HepG2 (cell line): ENCODE measurements around the gene EOMES. TPM values are rescaled to one million over a fixed set of nuclear protein-coding genes. Genes with fewer than 3 reads are reported as not detected.

ENCODE experiments used
- ETV6 ChIP-seq: sonication (generic); formaldehyde crosslinking; conservative IDR thresholded peaks from 2 replicates; pipeline ENCODE4 v1.4.0; 2020; ENCODE audit warnings: missing genetic modification reagents
- HHEX ChIP-seq: IDR thresholded peaks from 2 replicates; pipeline ENCODE4 v1.6.1; 2016; ENCODE audit warnings: control low read depth
- KAT2B ChIP-seq: fragments of 150-350 bp; IDR thresholded peaks from 2 replicates; pipeline ENCODE4 v1.6.1; 2014; ENCODE audit warnings: low read depth, low read length, borderline replicate concordance
- LCORL ChIP-seq, 2 experiments: fragments of 450-650 bp in 1 of 2; sonication (generic) in 1 of 2; formaldehyde crosslinking in 1 of 2; IDR thresholded peaks; 2 replicates each; pipeline versions ENCODE4 v1.5.0 to v1.6.1; 2017 to 2020; ENCODE audit warnings: antibody characterized with exemption in 1 of 2, missing genetic modification reagents in 1 of 2
- SRSF9 ChIP-seq: fragments of 200-400 bp; formaldehyde crosslinking; IDR thresholded peaks from 2 replicates; pipeline ENCODE4 v1.6.1; 2018; ENCODE audit warnings: borderline replicate concordance, mild to moderate bottlenecking, low read depth, low read length; ENCODE audit not compliant: insufficient read depth, poor library complexity, severe bottlenecking
- ZBTB8A ChIP-seq: sonication (generic); formaldehyde crosslinking; IDR thresholded peaks from 2 replicates; pipeline ENCODE4 v1.4.0; 2020; ENCODE audit warnings: mild to moderate bottlenecking, low read depth, missing genetic modification reagents, borderline replicate concordance
- ZNF282 ChIP-seq: fragments of 450-650 bp; IDR thresholded peaks from 2 replicates; pipeline ENCODE4 v1.6.1; 2018; ENCODE audit not compliant: partially characterized antibody
- ZSCAN9 ChIP-seq: IDR thresholded peaks from 2 replicates; pipeline ENCODE4 v1.6.1; 2016; ENCODE audit warnings: borderline replicate concordance
- polyA plus RNA-seq, 8 experiments: library from polyadenylated mRNA; depleted of rRNA in 3 of 8; stranded (reverse) in 7 of 8; unstranded in 1 of 8; fragments of >200 nt; fragmentation: Illumina TruSeq in 4 of 8; extraction: Trizol in 4 of 8; gene quantifications; 2 replicates each; pipeline versions ENCODE4 v1.2.1 to v1.2.3, GENCODE V29; 2011 to 2016; ENCODE audit warnings: low read depth in 4 of 8, missing spikeins in 1 of 8, mixed read lengths in 1 of 8; ENCODE audit not compliant: insufficient read depth in 1 of 8
- total RNA-seq, 5 experiments: library from RNA; depleted of rRNA; stranded (reverse); fragments of >200 nt; fragmentation: Illumina TruSeq; extraction: Trizol; gene quantifications; 2 replicates each; pipeline ENCODE4 v1.2.3, GENCODE V29; 2016; ENCODE audit warnings: low read depth in 1 of 5
- TF ChIP-seq, protein P1 (sequence below): sonication (generic); formaldehyde crosslinking; IDR thresholded peaks from 2 replicates; pipeline ENCODE4 v1.5.0; 2020; ENCODE audit warnings: missing genetic modification reagents, mild to moderate bottlenecking, borderline replicate concordance
- TF ChIP-seq, protein P2 (sequence below): sonication (generic); formaldehyde crosslinking; IDR thresholded peaks from 2 replicates; pipeline ENCODE4 v1.8.0; 2022; ENCODE audit warnings: mild to moderate bottlenecking, missing genetic modification reagents, borderline replicate concordance
- TF ChIP-seq, protein P3 (sequence below): sonication (generic); formaldehyde crosslinking; IDR thresholded peaks from 2 replicates; pipeline ENCODE4 v1.5.1; 2020; ENCODE audit warnings: mild to moderate bottlenecking, missing genetic modification reagents, borderline replicate concordance
- TF ChIP-seq, protein P4 (sequence below): sonication (generic); formaldehyde crosslinking; IDR thresholded peaks from 2 replicates; pipeline ENCODE4 v1.4.0; 2020; ENCODE audit warnings: mild to moderate bottlenecking, missing genetic modification reagents
- TF ChIP-seq, protein P5 (sequence below): sonication (generic); formaldehyde crosslinking; IDR thresholded peaks from 2 replicates; pipeline ENCODE4 v1.4.0; 2020; ENCODE audit warnings: missing genetic modification reagents, mild to moderate bottlenecking, borderline replicate concordance
- TF ChIP-seq, protein P6 (sequence below): sonication (generic); formaldehyde crosslinking; IDR thresholded peaks from 2 replicates; pipeline ENCODE4 v1.4.0; 2020; ENCODE audit warnings: missing genetic modification reagents
- TF ChIP-seq, protein P7 (sequence below): IDR thresholded peaks from 2 replicates; pipeline ENCODE4 v1.6.1; 2012; ENCODE audit warnings: inconsistent platforms
- TF ChIP-seq, protein P8 (sequence below): sonication (generic); formaldehyde crosslinking; IDR thresholded peaks from 2 replicates; pipeline ENCODE4 v1.4.0; 2020; ENCODE audit warnings: mild to moderate bottlenecking, missing genetic modification reagents

Gene EOMES
- total and polyA plus RNA-seq, 2 of the 13 experiments (the other 11 are each of a cell fraction or from before 2014, with no cell fraction given), result 0.11 to 0.12 TPM

DNA sequence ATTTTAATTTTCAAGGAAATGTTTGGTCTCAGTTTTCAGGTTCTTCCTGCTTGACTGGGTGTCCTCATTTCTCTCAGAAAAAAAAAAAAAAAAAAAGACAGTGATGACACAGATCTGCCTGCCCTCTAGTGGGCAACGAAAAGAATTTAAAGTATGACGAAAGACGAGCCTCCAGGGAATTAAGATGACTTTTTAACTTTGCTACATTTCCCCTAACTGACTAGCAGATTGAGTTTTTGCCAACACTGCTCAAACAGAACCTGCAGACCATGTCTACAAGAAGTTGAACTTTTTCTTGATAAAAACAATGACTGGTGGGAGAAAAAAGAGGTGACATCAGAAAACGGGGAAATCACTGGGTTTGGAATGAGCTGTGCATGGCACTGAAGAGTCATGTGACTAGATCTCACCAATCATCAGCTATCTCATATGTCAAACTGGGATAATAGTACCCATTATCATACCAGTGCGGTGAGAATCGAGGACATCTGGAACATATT lies 40.8 kb downstream of the EOMES start (continued):
- TF ChIP-seq, protein P1, sequence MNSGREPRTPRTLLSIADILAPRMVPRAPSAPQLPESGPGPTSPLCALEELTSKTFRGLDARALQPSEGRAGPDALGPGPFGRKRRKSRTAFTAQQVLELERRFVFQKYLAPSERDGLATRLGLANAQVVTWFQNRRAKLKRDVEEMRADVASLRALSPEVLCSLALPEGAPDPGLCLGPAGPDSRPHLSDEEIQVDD (CRISPR knock-in tag), result no peak
- TF ChIP-seq ZBTB8A (CRISPR knock-in tag) (no peak), ZNF282 (no peak), SRSF9 (no peak), KAT2B (no peak), ZSCAN9 (CRISPR knock-in tag) (no peak), ETV6 (no peak), LCORL (IDR thresholded peaks at IDR 0.05) (no peak), LCORL (CRISPR knock-in tag; IDR thresholded peaks at IDR 0.05) (no peak), HHEX (CRISPR knock-in tag) (no peak)
- TF ChIP-seq, protein P2, sequence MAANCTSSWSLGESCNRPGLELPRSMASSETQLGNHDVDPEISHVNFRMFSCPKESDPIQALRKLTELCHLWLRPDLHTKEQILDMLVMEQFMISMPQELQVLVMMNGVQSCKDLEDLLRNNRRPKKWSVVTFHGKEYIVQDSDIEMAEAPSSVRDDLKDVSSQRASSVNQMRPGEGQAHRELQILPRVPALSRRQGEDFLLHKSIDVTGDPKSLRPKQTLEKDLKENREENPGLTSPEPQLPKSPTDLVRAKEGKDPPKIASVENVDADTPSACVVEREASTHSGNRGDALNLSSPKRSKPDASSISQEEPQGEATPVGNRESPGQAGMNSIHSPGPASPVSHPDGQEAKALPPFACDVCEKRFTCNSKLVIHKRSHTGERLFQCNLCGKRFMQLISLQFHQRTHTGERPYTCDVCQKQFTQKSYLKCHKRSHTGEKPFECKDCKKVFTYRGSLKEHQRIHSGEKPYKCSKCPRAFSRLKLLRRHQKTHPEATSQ (CRISPR knock-in tag), result no peak
- TF ChIP-seq, protein P3, sequence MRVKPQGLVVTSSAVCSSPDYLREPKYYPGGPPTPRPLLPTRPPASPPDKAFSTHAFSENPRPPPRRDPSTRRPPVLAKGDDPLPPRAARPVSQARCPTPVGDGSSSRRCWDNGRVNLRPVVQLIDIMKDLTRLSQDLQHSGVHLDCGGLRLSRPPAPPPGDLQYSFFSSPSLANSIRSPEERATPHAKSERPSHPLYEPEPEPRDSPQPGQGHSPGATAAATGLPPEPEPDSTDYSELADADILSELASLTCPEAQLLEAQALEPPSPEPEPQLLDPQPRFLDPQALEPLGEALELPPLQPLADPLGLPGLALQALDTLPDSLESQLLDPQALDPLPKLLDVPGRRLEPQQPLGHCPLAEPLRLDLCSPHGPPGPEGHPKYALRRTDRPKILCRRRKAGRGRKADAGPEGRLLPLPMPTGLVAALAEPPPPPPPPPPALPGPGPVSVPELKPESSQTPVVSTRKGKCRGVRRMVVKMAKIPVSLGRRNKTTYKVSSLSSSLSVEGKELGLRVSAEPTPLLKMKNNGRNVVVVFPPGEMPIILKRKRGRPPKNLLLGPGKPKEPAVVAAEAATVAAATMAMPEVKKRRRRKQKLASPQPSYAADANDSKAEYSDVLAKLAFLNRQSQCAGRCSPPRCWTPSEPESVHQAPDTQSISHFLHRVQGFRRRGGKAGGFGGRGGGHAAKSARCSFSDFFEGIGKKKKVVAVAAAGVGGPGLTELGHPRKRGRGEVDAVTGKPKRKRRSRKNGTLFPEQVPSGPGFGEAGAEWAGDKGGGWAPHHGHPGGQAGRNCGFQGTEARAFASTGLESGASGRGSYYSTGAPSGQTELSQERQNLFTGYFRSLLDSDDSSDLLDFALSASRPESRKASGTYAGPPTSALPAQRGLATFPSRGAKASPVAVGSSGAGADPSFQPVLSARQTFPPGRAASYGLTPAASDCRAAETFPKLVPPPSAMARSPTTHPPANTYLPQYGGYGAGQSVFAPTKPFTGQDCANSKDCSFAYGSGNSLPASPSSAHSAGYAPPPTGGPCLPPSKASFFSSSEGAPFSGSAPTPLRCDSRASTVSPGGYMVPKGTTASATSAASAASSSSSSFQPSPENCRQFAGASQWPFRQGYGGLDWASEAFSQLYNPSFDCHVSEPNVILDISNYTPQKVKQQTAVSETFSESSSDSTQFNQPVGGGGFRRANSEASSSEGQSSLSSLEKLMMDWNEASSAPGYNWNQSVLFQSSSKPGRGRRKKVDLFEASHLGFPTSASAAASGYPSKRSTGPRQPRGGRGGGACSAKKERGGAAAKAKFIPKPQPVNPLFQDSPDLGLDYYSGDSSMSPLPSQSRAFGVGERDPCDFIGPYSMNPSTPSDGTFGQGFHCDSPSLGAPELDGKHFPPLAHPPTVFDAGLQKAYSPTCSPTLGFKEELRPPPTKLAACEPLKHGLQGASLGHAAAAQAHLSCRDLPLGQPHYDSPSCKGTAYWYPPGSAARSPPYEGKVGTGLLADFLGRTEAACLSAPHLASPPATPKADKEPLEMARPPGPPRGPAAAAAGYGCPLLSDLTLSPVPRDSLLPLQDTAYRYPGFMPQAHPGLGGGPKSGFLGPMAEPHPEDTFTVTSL (CRISPR knock-in tag), result peak; percentile 56; the same call in 1 of the 2 replicates
- TF ChIP-seq, protein P4, sequence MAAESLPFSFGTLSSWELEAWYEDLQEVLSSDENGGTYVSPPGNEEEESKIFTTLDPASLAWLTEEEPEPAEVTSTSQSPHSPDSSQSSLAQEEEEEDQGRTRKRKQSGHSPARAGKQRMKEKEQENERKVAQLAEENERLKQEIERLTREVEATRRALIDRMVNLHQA (CRISPR knock-in tag), result no peak
- TF ChIP-seq, protein P5, sequence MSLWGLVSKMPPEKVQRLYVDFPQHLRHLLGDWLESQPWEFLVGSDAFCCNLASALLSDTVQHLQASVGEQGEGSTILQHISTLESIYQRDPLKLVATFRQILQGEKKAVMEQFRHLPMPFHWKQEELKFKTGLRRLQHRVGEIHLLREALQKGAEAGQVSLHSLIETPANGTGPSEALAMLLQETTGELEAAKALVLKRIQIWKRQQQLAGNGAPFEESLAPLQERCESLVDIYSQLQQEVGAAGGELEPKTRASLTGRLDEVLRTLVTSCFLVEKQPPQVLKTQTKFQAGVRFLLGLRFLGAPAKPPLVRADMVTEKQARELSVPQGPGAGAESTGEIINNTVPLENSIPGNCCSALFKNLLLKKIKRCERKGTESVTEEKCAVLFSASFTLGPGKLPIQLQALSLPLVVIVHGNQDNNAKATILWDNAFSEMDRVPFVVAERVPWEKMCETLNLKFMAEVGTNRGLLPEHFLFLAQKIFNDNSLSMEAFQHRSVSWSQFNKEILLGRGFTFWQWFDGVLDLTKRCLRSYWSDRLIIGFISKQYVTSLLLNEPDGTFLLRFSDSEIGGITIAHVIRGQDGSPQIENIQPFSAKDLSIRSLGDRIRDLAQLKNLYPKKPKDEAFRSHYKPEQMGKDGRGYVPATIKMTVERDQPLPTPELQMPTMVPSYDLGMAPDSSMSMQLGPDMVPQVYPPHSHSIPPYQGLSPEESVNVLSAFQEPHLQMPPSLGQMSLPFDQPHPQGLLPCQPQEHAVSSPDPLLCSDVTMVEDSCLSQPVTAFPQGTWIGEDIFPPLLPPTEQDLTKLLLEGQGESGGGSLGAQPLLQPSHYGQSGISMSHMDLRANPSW (CRISPR knock-in tag), result no peak
- TF ChIP-seq, protein P6, sequence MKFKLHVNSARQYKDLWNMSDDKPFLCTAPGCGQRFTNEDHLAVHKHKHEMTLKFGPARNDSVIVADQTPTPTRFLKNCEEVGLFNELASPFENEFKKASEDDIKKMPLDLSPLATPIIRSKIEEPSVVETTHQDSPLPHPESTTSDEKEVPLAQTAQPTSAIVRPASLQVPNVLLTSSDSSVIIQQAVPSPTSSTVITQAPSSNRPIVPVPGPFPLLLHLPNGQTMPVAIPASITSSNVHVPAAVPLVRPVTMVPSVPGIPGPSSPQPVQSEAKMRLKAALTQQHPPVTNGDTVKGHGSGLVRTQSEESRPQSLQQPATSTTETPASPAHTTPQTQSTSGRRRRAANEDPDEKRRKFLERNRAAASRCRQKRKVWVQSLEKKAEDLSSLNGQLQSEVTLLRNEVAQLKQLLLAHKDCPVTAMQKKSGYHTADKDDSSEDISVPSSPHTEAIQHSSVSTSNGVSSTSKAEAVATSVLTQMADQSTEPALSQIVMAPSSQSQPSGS, result no peak
- TF ChIP-seq, protein P7, sequence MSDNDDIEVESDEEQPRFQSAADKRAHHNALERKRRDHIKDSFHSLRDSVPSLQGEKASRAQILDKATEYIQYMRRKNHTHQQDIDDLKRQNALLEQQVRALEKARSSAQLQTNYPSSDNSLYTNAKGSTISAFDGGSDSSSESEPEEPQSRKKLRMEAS, result 0 out of 2 replicates have a peak, but pooled peaks have one; percentile 8
- TF ChIP-seq, protein P8, sequence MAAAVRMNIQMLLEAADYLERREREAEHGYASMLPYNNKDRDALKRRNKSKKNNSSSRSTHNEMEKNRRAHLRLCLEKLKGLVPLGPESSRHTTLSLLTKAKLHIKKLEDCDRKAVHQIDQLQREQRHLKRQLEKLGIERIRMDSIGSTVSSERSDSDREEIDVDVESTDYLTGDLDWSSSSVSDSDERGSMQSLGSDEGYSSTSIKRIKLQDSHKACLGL (CRISPR knock-in tag), result no peak
